ENCODE data around the gene MEIKIN. TPM values are rescaled to one million over a fixed set of nuclear protein-coding genes. Genes with fewer than 3 reads are reported as not detected.

The MEIKIN gene
- total RNA-seq, 4 donors from 2014 or later = not detected

DNA sequence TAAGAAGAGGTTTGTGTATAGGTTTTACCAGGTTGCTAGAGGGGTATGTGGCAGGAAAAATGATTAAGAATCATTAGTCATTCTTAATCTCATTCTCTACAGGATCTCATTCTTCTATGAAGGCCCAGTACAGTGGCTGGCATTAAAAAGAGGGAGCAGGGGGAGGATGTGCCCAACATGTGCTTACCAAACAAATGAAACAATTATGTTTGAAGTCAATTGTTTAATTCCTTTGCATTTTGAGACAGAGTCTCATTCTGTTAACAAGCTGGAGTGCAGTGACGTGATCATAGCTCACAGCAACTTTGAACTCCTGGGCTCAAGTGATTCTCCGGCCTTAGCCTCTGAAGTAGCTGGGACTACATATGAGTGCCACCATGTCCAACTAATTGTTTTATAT is 171.7 kb downstream of the MEIKIN start:
- Histone ChIP-seq H3K4me1 (peaks cover 0 to 16% of the 10 kb centered on the region in 2 donors), H3K9me3 (no peaks in the 10 kb centered on the region), H3K36me3 (no peaks in the 10 kb centered on the region), H3K4me3 (replicated peaks in 1 of 3) (no peak overlapping the region), H3K27ac (no peak overlapping the region), H3K27me3 (no peaks in the 10 kb centered on the region)
- no peak for TF ChIP-seq POLR2A (IDR thresholded peaks at IDR 0.05)
- TF ChIP-seq, protein P1, sequence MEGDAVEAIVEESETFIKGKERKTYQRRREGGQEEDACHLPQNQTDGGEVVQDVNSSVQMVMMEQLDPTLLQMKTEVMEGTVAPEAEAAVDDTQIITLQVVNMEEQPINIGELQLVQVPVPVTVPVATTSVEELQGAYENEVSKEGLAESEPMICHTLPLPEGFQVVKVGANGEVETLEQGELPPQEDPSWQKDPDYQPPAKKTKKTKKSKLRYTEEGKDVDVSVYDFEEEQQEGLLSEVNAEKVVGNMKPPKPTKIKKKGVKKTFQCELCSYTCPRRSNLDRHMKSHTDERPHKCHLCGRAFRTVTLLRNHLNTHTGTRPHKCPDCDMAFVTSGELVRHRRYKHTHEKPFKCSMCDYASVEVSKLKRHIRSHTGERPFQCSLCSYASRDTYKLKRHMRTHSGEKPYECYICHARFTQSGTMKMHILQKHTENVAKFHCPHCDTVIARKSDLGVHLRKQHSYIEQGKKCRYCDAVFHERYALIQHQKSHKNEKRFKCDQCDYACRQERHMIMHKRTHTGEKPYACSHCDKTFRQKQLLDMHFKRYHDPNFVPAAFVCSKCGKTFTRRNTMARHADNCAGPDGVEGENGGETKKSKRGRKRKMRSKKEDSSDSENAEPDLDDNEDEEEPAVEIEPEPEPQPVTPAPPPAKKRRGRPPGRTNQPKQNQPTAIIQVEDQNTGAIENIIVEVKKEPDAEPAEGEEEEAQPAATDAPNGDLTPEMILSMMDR (IDR thresholded peaks at IDR 0.05) = no peak
- DNase-seq = no peak
- 98 to 100% methylated on average over 2 of the region's 2 CpGs for WGBS, 2 donors
- intact Hi-C loops (cut with DNase I) = no loop called here

- Histone ChIP-seq H3K27ac (no peak overlapping the region), H3K4me1 (peaks cover 0 to 16% of the 10 kb centered on the region in 2 donors), H3K9me3 (no peaks in the 10 kb centered on the region), H3K4me3 (replicated peaks in 1 of 3) (no peak overlapping the region), H3K27me3 (no peaks in the 10 kb centered on the region), H3K36me3 (no peaks in the 10 kb centered on the region)
- 93 to 96% methylated on average over 4 of the region's 4 CpGs for WGBS, 2 donors
- TF ChIP-seq, protein P1 (IDR thresholded peaks at IDR 0.05) = no peak
- TF ChIP-seq POLR2A (IDR thresholded peaks at IDR 0.05) = no peak
- DNase-seq = no peak
- intact Hi-C loops (cut with DNase I) = no loop called here
These were observed 173.8 kb downstream of the MEIKIN start for GRCh38 chr5:131771692-131772091.

- Histone ChIP-seq H3K36me3 (no peaks in the 10 kb centered on the region), H3K9me3 (no peaks in the 10 kb centered on the region), H3K4me3 (replicated peaks in 1 of 3) (no peak overlapping the region), H3K27ac (no peak overlapping the region), H3K4me1 (peaks cover 0 to 16% of the 10 kb centered on the region in 2 donors), H3K27me3 (no peaks in the 10 kb centered on the region)
- intact Hi-C loops (cut with DNase I) = no loop called here
- TF ChIP-seq POLR2A (IDR thresholded peaks at IDR 0.05) = no peak
- TF ChIP-seq, protein P1 (IDR thresholded peaks at IDR 0.05) = no peak
- no peak for DNase-seq
- 64 to 71% methylated on average over 1 of the region's 1 CpG for WGBS, 2 donors
These were observed 175.5 kb downstream of the MEIKIN start for GRCh38 chr5:131769961-131770360.

- H3K4me3 ChIP-seq (replicated peaks in 1 of 3) = no peak overlapping the region
- H3K27me3 ChIP-seq = no peaks in the 10 kb centered on the region
- no peak for TF ChIP-seq POLR2A (IDR thresholded peaks at IDR 0.05)
- TF ChIP-seq, protein P1 (IDR thresholded peaks at IDR 0.05) = no peak
- H3K36me3 ChIP-seq = no peaks in the 10 kb centered on the region
- H3K4me1 ChIP-seq = peaks cover 0 to 16% of the 10 kb centered on the region in 2 donors
- WGBS, 2 donors = 85 to 92% methylated on average over 1 of the region's 1 CpG
- H3K9me3 ChIP-seq = no peaks in the 10 kb centered on the region
- no peak overlapping the region for H3K27ac ChIP-seq
- intact Hi-C loops (cut with DNase I) = no loop called here
- no peak for DNase-seq
These were observed 176.1 kb downstream of the MEIKIN start for GRCh38 chr5:131769336-131769735.

GRCh38 chr5:131767891-131768290 is 177.6 kb downstream of the MEIKIN start:
- TF ChIP-seq POLR2A (IDR thresholded peaks at IDR 0.05) = no peak
- TF ChIP-seq, protein P1 (IDR thresholded peaks at IDR 0.05) = no peak
- peaks cover 0 to 12% of the 10 kb centered on the region in 2 donors for H3K4me1 ChIP-seq
- DNase-seq = no peak

More at GRCh38 chr5:131767891-131768290, 177.6 kb downstream of the MEIKIN start:
- Histone ChIP-seq H3K4me3 (replicated peaks in 1 of 3) (no peak overlapping the region), H3K36me3 (no peaks in the 10 kb centered on the region), H3K9me3 (no peaks in the 10 kb centered on the region), H3K27me3 (no peaks in the 10 kb centered on the region), H3K27ac (no peak overlapping the region)
- intact Hi-C loops (cut with DNase I) = no loop called here
